ENCODE measurements around the gene CCL28.
"Not testable (repeated sequence)": the region's sequence is repeated elsewhere in the genome, so short reads cannot be mapped to it uniquely, and the experiment has no call there.

CCL28 gene

GRCh38 chr5:43410414-43410813 lies 1.8 kb downstream of the CCL28 start:
- DNase-seq (ENCODE audit: low read depth, low spot score): no peak

- no peak for DNase-seq (ENCODE audit: low read depth, low spot score)
These were observed 2.4 kb downstream of the CCL28 start for GRCh38 chr5:43409809-43410271.

GRCh38 chr5:43402524-43403066 lies 9.6 kb downstream of the CCL28 start:
- not testable (repeated sequence) for DNase-seq (ENCODE audit: low read depth, low spot score)

GRCh38 chr5:43401827-43402226 lies 10.4 kb downstream of the CCL28 start:
- no peak for DNase-seq (ENCODE audit: low read depth, low spot score)

GRCh38 chr5:43400082-43400481 lies 12.1 kb downstream of the CCL28 start:
- DNase-seq (ENCODE audit: low read depth, low spot score): no peak

- no peak for DNase-seq (ENCODE audit: low read depth, low spot score)
These were observed 15.4 kb downstream of the CCL28 start for GRCh38 chr5:43396762-43397304.

GRCh38 chr5:43390471-43390870 lies 21.7 kb downstream of the CCL28 start:
- no peak for DNase-seq (ENCODE audit: low read depth, low spot score)

GRCh38 chr5:43389679-43390329 lies 22.4 kb downstream of the CCL28 start:
- DNase-seq (ENCODE audit: low read depth, low spot score): peak; percentile 56

- DNase-seq (ENCODE audit: low read depth, low spot score): no peak
These were observed 25.2 kb downstream of the CCL28 start for GRCh38 chr5:43386960-43387362.

- DNase-seq (ENCODE audit: low read depth, low spot score): no peak
These were observed 35.6 kb downstream of the CCL28 start for GRCh38 chr5:43376496-43377140.

- no peak for DNase-seq (ENCODE audit: low read depth, low spot score)
These were observed 40.4 kb downstream of the CCL28 start for GRCh38 chr5:43371821-43372220.

- DNase-seq (ENCODE audit: low read depth, low spot score): no peak
These were observed 41.8 kb downstream of the CCL28 start for GRCh38 chr5:43370352-43370751.

GRCh38 chr5:43369651-43370050 lies 42.5 kb downstream of the CCL28 start:
- no peak for DNase-seq (ENCODE audit: low read depth, low spot score)

- DNase-seq (ENCODE audit: low read depth, low spot score): no peak
These were observed 44.1 kb downstream of the CCL28 start for GRCh38 chr5:43367909-43368669.

GRCh38 chr5:43367453-43367852 lies 44.7 kb downstream of the CCL28 start:
- DNase-seq (ENCODE audit: low read depth, low spot score): no peak

- DNase-seq (ENCODE audit: low read depth, low spot score): not testable (repeated sequence)
These were observed 45.4 kb downstream of the CCL28 start for GRCh38 chr5:43366680-43367246.

GRCh38 chr5:43365155-43365554 lies 47.0 kb downstream of the CCL28 start:
- DNase-seq (ENCODE audit: low read depth, low spot score): not testable (repeated sequence)

- no peak for DNase-seq (ENCODE audit: low read depth, low spot score)
These were observed 48.6 kb downstream of the CCL28 start for GRCh38 chr5:43363445-43364152.

GRCh38 chr5:43362725-43363435 lies 49.3 kb downstream of the CCL28 start:
- DNase-seq (ENCODE audit: low read depth, low spot score): no peak

GRCh38 chr5:43358726-43359125 lies 53.5 kb downstream of the CCL28 start:
- DNase-seq (ENCODE audit: low read depth, low spot score): no peak
